ENCODE data around the gene PPP1CB. TPM values are rescaled to one million over a fixed set of nuclear protein-coding genes. Genes with fewer than 3 reads are reported as not detected.

Gene PPP1CB
- total RNA-seq, 1 experiment from 2014 or later, result 269 TPM

DNA sequence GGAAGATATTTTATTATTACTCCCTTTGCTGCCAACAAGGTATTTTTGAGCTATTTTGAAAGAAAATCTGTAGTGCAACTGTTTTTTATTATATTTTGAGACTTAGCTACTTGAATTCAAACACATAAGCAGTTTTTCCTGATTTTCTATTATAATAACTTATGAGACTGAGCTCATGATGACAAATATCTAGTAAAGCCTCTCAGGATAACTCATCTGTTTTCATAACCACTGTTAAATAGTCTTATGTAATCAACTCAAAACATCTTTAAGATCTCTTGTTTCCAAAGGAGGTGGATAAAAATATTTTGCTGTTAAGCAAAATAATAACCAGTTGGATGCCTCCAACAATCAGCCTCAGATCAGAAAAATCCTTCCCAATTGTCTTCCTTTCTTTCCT, 21.9 kb upstream of the PPP1CB start:
- ChIA-PET POLR2A (interaction anchor here (1.2 to 3.6 kb wide), 3 partner anchors 8 to 13 kb away, joined by 6 to 19 read pairs (median 7); no protein-coding TSS in a partner anchor), CTCF (interaction anchor here (0.6 to 1.6 kb wide), 2 partner anchors 18 to 1042 kb away, joined by 4 to 5 read pairs; no protein-coding TSS in a partner anchor)
- BruUV-seq (replicated peaks), result no TSS peak
- intact Hi-C loops (cut with micrococcal nuclease), result no loop called here
- no peak overlapping the region for H3K4me3 Mint-ChIP-seq (ENCODE audit: unreplicated experiment)
- H3K9me3 Mint-ChIP-seq (ENCODE audit: unreplicated experiment), result no peaks in the 10 kb centered on the region
- no peaks in the 10 kb centered on the region for H3K27me3 Mint-ChIP-seq (ENCODE audit: insufficient read depth, unreplicated experiment)
- H3K27ac Mint-ChIP-seq (ENCODE audit: low read depth, unreplicated experiment), result no peak overlapping the region
- no peak for TF ChIP-seq CTCF (IDR thresholded peaks at IDR 0.05; ENCODE audit: unreplicated experiment)
- H3K4me1 Mint-ChIP-seq (ENCODE audit: insufficient read depth, unreplicated experiment), result no peaks in the 10 kb centered on the region
- H3K36me3 Mint-ChIP-seq (ENCODE audit: insufficient read depth, unreplicated experiment), result no peaks in the 10 kb centered on the region
- no peak for DNase-seq (ENCODE audit: unreplicated experiment)

GRCh38 chr2:28730641-28731146, 20.9 kb upstream of the PPP1CB start:
- BruUV-seq (replicated peaks), result no TSS peak
- Mint-ChIP-seq H3K4me3 (ENCODE audit: unreplicated experiment) (no peak overlapping the region), H3K27ac (ENCODE audit: low read depth, unreplicated experiment) (no peak overlapping the region), H3K27me3 (ENCODE audit: insufficient read depth, unreplicated experiment) (no peaks in the 10 kb centered on the region), H3K4me1 (ENCODE audit: insufficient read depth, unreplicated experiment) (no peaks in the 10 kb centered on the region), H3K36me3 (ENCODE audit: insufficient read depth, unreplicated experiment) (peaks cover 2% of the 10 kb centered on the region), H3K9me3 (ENCODE audit: unreplicated experiment) (no peaks in the 10 kb centered on the region)
- no peak for DNase-seq (ENCODE audit: unreplicated experiment)
- no peak for TF ChIP-seq CTCF (IDR thresholded peaks at IDR 0.05; ENCODE audit: unreplicated experiment)
- POLR2A ChIA-PET, result interaction anchor here (0.7 to 3.6 kb wide), 3 partner anchors 9 to 20 kb away, joined by 3 to 19 read pairs (median 6); no protein-coding TSS in a partner anchor
- intact Hi-C loops (cut with micrococcal nuclease), result no loop called here
- CTCF ChIA-PET, result interaction anchor here (0.6 to 1.6 kb wide), 2 partner anchors 17 to 136 kb away, joined by 3 to 4 read pairs; no protein-coding TSS in a partner anchor

DNA sequence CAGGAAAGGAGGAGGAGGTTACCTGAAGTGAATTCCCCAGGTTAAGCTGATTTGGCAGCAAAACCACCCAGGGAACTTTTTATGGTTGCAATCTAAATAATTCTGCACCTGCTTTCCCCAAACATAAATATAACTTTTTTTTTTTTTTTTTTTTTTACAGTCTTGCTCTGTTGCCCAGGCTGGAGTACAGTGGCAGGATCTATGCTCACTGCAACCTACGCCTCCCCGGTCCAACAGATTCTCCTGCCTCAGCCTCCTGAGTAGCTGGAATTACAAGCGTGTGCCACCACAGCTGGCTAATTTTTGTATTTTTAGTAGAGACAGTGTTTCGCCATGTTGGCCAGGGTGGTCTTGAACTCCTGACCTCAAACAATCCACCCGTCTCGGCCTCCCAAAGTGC, 16.1 kb upstream of the PPP1CB start:
- intact Hi-C loops (cut with micrococcal nuclease), result no loop called here
- ChIA-PET POLR2A (interaction anchor here (0.8 to 1.7 kb wide), 5 partner anchors 12 to 168 kb away, joined by 3 to 13 read pairs (median 6); partner anchors contain the start of gene PPP1CB), CTCF (interaction anchor here (0.7 to 0.8 kb wide), 3 partner anchors 19 to 1879 kb away, joined by 3 to 4 read pairs (median 3); no protein-coding TSS in a partner anchor)
- TF ChIP-seq CTCF (IDR thresholded peaks at IDR 0.05; ENCODE audit: unreplicated experiment), result no peak
- H3K36me3 Mint-ChIP-seq (ENCODE audit: insufficient read depth, unreplicated experiment), result peaks cover 5% of the 10 kb centered on the region
- no peaks in the 10 kb centered on the region for H3K4me1 Mint-ChIP-seq (ENCODE audit: insufficient read depth, unreplicated experiment)
- H3K9me3 Mint-ChIP-seq (ENCODE audit: unreplicated experiment), result peaks cover 7% of the 10 kb centered on the region
- H3K27ac Mint-ChIP-seq (ENCODE audit: low read depth, unreplicated experiment), result no peak overlapping the region
- no peak for DNase-seq (ENCODE audit: unreplicated experiment)
- no peaks in the 10 kb centered on the region for H3K27me3 Mint-ChIP-seq (ENCODE audit: insufficient read depth, unreplicated experiment)
- H3K4me3 Mint-ChIP-seq (ENCODE audit: unreplicated experiment), result no peak overlapping the region
- no TSS peak for BruUV-seq (replicated peaks)

- Mint-ChIP-seq H3K27ac (ENCODE audit: low read depth, unreplicated experiment) (no peak overlapping the region), H3K27me3 (ENCODE audit: insufficient read depth, unreplicated experiment) (no peaks in the 10 kb centered on the region), H3K9me3 (ENCODE audit: unreplicated experiment) (peaks cover 7% of the 10 kb centered on the region), H3K4me1 (ENCODE audit: insufficient read depth, unreplicated experiment) (no peaks in the 10 kb centered on the region), H3K36me3 (ENCODE audit: insufficient read depth, unreplicated experiment) (peaks cover 5% of the 10 kb centered on the region), H3K4me3 (ENCODE audit: unreplicated experiment) (no peak overlapping the region)
- TF ChIP-seq CTCF (IDR thresholded peaks at IDR 0.05; ENCODE audit: unreplicated experiment), result no peak
- DNase-seq (ENCODE audit: unreplicated experiment), result peak; percentile 78
- ChIA-PET CTCF (interaction anchor here (0.7 to 0.8 kb wide), 4 partner anchors 20 to 1878 kb away, joined by 3 to 4 read pairs (median 3); no protein-coding TSS in a partner anchor), POLR2A (interaction anchor here (0.6 to 1.7 kb wide), 9 partner anchors 10 to 169 kb away, joined by 3 to 13 read pairs (median 4); partner anchors contain the start of gene PPP1CB)
- BruUV-seq (replicated peaks), result no TSS peak
- intact Hi-C loops (cut with micrococcal nuclease), result no loop called here
Observed at GRCh38 chr2:28736034-28736433, 15.6 kb upstream of the PPP1CB start.

All from MCF 10A (cell line).